ENCODE results near the gene EPB41L4B.

The EPB41L4B gene

DNA sequence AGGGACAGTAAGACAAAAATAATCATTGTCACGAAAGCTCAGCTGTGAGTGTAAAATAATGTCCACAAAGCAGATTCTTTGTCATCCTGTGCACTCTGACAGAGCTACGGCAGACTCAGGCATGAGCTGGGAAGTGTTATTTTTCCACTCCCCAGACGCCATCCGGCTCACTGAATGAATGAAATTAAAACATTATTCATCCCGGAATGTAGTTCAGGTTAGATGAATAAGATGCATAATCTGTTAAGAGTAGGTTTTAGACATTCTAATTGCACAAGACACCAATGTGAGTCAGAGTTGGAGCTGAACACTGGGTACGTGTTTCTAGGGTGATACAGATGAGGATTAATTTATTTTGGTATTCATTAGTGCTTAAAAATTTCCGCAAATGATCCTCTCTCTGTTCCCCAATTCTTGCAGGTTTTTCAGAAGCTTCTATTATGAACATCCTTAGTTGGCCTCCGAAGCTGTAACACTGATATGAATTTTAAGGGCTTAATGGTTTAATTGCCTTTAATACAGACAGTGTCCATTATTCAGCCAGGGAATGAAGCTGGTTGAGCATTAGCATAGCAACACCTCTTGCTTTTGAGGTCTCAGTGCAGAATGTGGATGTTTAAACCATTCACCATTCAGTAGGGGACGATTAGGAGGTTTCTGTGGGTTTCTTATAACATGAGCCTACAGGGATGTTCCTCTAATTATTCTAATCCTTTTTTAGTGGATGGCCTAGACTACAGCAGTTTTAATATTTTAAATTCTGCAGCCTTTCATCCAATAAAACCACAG is 88.2 kb downstream of the EPB41L4B start:
- Mint-ChIP-seq H3K27me3 (ENCODE audit: low read depth, poor library complexity) (peaks cover 18% of the 10 kb centered on the region), H3K4me3 (no peak overlapping the region), H3K9me3 (no peaks in the 10 kb centered on the region), H3K27ac (no peak overlapping the region), H3K4me1 (peaks cover 9% of the 10 kb centered on the region), H3K36me3 (ENCODE audit: low read depth) (no peaks in the 10 kb centered on the region)
- TF ChIP-seq, protein P1, sequence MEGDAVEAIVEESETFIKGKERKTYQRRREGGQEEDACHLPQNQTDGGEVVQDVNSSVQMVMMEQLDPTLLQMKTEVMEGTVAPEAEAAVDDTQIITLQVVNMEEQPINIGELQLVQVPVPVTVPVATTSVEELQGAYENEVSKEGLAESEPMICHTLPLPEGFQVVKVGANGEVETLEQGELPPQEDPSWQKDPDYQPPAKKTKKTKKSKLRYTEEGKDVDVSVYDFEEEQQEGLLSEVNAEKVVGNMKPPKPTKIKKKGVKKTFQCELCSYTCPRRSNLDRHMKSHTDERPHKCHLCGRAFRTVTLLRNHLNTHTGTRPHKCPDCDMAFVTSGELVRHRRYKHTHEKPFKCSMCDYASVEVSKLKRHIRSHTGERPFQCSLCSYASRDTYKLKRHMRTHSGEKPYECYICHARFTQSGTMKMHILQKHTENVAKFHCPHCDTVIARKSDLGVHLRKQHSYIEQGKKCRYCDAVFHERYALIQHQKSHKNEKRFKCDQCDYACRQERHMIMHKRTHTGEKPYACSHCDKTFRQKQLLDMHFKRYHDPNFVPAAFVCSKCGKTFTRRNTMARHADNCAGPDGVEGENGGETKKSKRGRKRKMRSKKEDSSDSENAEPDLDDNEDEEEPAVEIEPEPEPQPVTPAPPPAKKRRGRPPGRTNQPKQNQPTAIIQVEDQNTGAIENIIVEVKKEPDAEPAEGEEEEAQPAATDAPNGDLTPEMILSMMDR (IDR thresholded peaks at IDR 0.05): no peak
- DNase-seq: no peak

DNA sequence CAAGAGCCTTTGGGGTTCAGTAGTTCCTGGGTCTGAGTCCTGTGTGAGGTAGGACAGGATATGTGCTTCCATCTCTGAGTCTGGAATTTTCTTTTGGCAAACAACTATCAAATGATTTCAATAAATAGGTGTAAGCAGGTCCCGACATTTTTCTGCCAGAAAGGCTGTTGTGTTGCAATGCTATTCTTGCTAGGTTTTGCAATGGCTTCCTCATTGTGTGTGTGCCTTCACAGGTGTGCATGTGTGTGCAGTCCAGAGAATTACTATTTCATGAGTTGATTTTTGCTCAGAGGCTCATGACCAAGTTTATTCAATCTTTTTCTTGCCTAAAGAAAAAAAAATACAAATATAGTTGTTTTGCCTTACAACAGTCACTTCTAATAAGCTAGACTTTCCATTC is 89.3 kb downstream of the EPB41L4B start:
- no peaks in the 10 kb centered on the region for H3K36me3 Mint-ChIP-seq (ENCODE audit: low read depth)
- TF ChIP-seq, protein P1 (IDR thresholded peaks at IDR 0.05): no peak
- no peak overlapping the region for H3K27ac Mint-ChIP-seq
- peaks cover 26% of the 10 kb centered on the region for H3K27me3 Mint-ChIP-seq (ENCODE audit: low read depth, poor library complexity)
- H3K4me3 Mint-ChIP-seq: no peak overlapping the region
- H3K9me3 Mint-ChIP-seq: no peaks in the 10 kb centered on the region
- DNase-seq: no peak
- H3K4me1 Mint-ChIP-seq: peaks cover 5% of the 10 kb centered on the region

DNA sequence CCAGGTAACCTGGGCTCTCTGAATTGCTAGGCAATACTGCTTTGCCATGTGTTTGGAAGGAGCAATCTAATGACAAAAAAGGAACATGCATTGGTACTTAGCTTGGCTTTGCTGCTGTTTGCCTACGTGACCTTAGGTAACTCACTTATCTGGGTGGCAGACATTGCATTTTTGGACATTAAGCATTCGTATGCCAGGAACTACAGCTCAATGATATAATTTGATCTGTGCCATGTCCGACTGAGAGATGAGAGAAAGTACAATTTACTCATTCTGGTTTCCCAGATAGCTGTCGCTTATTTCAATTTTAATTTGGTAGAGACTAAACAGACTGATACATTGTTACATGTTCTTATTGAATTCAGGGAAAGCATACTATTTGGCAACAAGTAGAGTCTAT is 90.6 kb downstream of the EPB41L4B start:
- peaks cover 5% of the 10 kb centered on the region for H3K4me1 Mint-ChIP-seq
- no peaks in the 10 kb centered on the region for H3K9me3 Mint-ChIP-seq
- TF ChIP-seq, protein P1 (IDR thresholded peaks at IDR 0.05): no peak
- H3K36me3 Mint-ChIP-seq (ENCODE audit: low read depth): no peaks in the 10 kb centered on the region
- no peak for DNase-seq
- no peak overlapping the region for H3K27ac Mint-ChIP-seq
- H3K4me3 Mint-ChIP-seq: no peak overlapping the region
- peaks cover 35% of the 10 kb centered on the region for H3K27me3 Mint-ChIP-seq (ENCODE audit: low read depth, poor library complexity)

DNA sequence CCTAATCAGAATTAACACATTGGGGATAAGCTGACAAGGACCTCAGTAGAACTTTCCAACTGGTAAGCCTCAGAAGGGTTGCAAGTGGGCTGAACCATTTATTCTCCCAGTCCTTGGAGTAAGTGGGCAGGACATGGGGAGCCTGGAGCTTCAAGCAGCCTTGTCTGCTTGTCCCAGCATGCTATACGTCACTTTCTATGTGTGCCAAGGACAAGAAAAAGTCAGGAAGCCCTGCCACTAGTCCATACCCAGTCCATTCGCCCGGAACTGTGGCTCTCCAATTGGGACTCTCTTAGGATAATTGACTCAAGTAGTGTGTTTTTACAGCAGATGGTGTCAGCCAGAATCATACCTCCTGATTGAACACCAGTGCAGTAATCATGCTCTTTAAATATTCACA is 91.2 kb downstream of the EPB41L4B start:
- Mint-ChIP-seq H3K4me3 (no peak overlapping the region), H3K4me1 (peaks cover 5% of the 10 kb centered on the region), H3K9me3 (no peaks in the 10 kb centered on the region)

DNA sequence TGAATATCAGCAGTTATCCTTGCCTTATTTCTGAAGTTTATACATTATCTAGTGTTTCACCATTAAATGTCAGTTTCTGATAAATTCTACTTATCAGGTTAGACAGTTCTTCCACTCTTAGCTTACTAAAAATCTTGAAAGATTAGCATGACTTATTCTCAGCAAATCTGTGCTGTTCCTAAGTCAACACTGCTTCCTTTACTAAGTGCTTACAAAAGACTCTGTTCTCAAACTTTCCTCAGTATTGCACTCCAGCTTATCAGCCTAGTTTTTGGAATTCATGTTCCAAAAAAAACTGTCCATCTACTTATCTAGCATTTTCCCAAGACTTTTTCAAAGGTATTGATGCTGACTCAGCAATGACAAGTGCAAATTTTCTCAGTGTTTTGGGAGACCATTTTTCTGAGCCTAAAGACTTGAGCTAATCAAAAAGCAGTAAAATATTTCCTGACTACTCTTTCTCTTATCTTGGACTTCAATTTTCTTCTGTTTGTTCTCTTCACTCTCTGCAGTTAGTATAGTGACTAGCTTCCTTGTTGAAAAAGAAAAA is 92.7 kb downstream of the EPB41L4B start:
- Mint-ChIP-seq H3K27me3 (ENCODE audit: low read depth, poor library complexity) (peaks cover 38% of the 10 kb centered on the region), H3K36me3 (ENCODE audit: low read depth) (no peaks in the 10 kb centered on the region), H3K4me1 (peaks cover 5% of the 10 kb centered on the region), H3K9me3 (no peaks in the 10 kb centered on the region), H3K27ac (no peak overlapping the region), H3K4me3 (no peak overlapping the region)
- TF ChIP-seq, protein P1 (IDR thresholded peaks at IDR 0.05): no peak
- no peak for DNase-seq

More for the DNA sequence above, 91.2 kb downstream of the EPB41L4B start:
- Mint-ChIP-seq H3K27ac (no peak overlapping the region), H3K36me3 (ENCODE audit: low read depth) (no peaks in the 10 kb centered on the region), H3K27me3 (ENCODE audit: low read depth, poor library complexity) (peaks cover 38% of the 10 kb centered on the region)
- no peak for DNase-seq
- TF ChIP-seq, protein P1 (IDR thresholded peaks at IDR 0.05): no peak

DNA sequence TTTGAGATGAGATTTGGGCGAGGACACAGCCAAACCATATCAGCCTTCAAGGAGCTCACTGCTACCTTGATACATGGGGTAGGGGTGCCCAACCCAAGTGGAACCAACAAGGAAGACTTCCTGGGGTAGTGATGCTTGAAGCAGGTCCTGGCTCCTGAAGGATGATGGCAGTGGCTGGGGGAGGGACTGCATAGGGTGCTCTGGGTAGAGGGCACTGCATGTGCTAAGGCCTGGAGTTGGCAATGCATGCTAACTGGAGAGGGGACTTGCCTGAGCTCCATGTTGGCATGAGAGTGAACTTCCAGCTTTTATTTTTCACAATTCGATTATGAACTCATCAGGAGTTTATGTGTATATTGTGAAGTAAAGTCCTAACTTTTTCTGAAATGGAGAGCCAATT is 95.2 kb downstream of the EPB41L4B start:
- no peak overlapping the region for H3K4me3 Mint-ChIP-seq

More for the DNA sequence above, 95.2 kb downstream of the EPB41L4B start:
- no peak for DNase-seq
- Mint-ChIP-seq H3K9me3 (no peaks in the 10 kb centered on the region), H3K27me3 (ENCODE audit: low read depth, poor library complexity) (peaks cover 33% of the 10 kb centered on the region), H3K27ac (no peak overlapping the region), H3K36me3 (ENCODE audit: low read depth) (no peaks in the 10 kb centered on the region), H3K4me1 (no peaks in the 10 kb centered on the region)
- TF ChIP-seq, protein P1 (IDR thresholded peaks at IDR 0.05): no peak
